Measurements from ENCODE around the gene HIVEP1.
"Not testable (repeated sequence)": the region's sequence is repeated elsewhere in the genome, so short reads cannot be mapped to it uniquely, and the experiment has no call there.

Gene HIVEP1

DNA sequence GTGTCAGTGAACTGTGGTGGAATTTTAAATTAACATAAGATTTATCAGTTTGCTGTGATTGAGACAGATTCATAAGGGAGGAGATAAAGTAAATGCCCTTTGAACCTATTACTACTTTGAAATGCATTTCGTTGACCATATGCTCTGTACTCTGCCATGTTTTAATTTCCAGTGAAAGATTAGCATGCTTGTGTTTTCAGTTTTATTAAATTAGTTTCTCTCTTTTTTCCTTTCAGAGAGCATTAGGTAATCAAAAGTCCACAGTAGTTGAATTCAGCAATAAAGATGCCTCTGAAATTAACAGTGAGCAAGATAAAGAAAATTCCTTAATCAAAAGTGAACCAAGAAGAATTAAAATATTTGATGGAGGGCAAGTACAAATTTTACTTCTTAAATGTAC is 117.4 kb downstream of the HIVEP1 start:
- no peak for DNase-seq

DNA sequence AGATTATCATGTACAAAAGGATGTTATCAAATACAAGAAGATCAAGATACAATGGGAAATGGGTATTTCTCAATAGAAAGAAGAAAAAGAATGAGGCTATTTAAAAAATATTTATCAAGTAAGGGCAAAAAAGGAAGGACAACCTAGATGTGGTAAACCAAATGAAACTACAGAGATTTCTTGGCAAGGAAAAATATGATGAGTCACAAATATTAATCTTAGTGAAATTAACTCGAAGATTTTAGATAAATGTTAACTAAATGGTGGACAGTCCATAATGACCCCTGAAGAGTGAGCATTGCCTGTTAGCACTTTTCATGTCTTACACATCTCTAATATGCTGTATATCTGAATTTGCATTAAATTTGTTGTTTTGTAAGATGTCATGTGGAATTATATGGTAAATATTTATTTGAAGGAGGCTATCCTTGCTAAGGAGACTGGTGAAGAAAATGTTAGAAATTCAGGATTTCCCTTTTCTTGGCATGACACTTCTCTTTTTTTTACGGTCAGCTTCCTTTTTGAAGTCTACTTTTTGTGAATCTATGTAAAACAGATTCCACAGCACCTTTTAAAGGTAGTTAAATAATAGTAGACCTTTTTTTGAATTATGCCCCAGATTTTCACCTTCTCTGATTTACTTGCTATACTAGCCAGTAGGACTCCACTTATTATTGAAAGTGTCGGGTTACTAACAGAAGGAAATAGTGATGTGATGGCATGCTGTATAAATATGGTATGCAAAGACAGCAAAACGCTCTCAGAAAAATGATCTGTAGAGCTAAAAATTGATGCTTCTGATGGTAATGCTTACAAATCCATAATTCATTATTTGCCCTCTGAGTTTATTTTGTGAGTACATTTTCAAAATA is 120.5 kb downstream of the HIVEP1 start:
- no peak for DNase-seq

DNA sequence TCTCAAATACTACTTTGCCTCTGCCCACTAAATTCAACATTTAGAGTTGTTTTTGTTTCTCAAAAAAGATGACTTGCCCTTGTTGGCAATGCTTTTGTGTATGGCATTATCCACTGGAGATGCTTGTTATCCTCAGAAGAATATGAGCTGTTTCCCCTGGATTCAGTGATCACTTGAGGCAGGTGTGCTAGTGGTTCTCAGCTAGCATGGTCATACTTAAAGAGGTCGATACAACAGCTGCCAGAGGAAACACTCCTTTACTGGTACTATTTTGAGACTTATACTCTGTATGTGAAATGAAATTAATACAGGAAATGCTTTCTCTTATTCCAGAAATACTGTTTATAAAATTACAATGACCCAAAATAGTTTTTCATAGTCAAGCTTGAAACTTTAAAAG is 122.5 kb downstream of the HIVEP1 start:
- DNase-seq, result no peak

DNA sequence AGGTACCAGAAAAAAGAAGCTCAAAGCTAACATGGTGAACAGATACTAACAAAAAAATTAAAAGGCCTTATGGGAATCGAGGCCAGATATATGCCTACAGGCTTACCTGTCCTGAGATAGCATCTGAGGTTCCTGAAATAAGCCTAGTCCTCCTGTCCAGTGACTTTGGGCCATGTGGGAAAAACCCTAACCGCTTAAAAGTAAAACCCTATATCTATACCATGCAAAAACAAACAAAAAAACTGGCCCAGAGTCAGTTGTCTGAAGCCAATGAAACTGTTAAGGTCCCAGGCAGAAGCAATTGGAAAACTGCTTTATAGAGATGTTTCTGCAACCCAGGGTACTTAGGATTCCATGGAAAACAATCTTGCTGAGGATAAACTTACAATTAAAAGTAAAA is 122.9 kb downstream of the HIVEP1 start:
- DNase-seq, result no peak

DNA sequence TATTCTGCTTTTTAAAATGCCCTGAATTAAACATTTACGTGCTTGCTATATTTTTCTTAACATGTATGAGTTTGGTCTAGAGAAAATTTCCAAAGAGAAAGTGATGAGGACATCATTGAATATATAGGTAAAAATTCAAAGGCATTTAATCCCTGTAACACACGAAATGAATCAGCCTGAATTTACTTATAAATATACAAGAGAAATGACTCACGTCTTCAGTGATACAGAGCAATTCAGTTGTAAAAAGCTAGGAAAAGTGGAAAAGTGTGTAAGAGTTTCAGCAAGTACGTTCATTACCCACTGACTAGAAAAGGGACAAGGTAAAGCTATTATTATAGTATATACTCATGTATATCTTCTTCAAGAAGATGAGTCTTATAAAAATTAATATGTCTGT is 124.8 kb downstream of the HIVEP1 start:
- no peak for DNase-seq

DNA sequence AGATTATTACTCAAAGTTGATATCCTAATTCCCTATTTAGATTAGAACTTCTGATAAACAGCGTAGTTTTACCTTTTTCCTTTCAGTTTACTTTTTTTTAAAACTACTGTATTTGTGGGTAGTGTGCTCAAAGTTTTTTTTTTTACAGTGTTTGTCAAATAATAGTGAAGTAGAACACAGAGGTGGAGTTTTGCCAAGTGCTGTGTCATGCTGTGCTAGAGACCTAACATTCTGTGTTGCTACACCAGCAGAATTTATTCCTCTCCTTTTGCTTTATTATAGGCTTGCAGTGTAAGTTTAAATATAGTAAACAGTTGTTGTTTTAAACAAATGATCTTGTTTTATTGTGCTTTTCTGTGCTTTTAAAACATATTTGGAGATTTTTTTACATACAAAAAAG is 125.4 kb downstream of the HIVEP1 start:
- DNase-seq, result no peak

DNA sequence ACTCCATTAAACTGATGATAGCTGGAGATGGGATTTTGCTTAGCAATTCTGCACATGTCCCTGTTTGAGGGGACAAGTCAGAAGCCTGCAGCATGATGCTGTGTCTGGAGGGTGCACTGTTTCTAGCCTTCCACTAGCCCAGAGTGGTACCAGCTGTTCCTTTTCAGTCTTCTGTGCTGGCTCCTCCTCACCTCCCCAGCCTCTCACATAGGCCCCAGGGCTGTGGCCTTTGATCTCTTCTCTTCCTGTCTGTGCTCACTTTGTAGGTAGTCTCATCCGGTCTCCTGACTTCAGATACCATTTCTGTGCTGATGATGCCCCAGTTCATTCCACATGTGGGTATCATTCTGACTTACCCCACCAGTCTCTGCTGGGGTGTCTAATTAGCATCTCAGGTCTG is 126.3 kb downstream of the HIVEP1 start:
- no peak for DNase-seq

DNA sequence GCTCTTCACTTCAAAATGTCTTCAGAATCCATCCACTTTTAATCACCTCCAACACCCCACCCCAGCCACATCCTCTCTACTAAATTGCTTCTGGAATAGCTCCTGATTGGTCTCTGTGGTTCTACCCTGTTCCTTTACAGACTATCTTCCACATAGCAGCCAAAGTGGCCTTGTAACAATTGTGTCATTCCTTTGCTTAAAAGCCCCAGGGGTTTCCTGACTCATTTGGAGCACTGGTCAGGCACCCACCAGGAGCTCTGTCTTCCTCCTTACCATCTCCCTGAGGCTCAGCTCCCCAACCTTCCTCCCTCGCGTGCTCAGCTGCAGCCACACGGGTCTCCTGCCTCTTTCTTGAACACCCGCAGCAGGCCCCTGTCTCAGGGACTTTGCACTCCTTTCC is 126.8 kb downstream of the HIVEP1 start:
- no peak for DNase-seq

DNA sequence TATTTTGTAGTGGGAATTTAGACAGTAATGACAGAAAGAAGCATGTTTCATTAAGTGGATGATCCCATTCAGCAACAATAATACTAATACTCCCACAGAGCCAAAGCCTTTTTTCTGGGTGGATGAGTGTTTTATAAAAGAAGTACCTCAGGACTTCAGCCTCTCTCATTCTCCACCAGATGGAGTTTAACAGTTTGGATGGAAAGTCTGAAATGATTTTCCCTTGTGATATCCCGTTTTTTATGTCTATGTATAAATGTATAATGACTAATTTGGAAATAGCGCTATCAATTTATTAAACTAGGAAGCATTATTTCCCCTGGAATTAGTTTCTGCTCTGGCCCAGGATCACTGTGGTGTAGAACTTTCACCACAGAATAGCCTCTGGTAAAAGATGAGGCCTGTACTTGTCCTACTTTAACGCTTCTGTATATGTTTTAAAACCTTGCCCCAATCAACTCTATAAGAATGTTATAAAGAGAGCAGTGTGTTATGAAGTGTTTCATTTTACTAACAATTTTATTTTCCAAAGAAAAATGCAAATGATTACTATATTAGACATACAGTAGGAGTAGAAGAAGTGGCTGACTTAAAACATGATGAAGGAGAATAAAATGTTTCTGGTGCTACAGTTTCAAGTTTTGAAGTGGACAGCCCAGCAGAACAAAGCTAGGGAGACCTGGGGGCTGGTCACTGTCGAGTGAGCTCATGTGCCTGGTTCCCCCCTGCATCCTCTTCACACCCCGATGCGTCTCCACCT is 135.6 kb downstream of the HIVEP1 start:
- no peak for DNase-seq

DNA sequence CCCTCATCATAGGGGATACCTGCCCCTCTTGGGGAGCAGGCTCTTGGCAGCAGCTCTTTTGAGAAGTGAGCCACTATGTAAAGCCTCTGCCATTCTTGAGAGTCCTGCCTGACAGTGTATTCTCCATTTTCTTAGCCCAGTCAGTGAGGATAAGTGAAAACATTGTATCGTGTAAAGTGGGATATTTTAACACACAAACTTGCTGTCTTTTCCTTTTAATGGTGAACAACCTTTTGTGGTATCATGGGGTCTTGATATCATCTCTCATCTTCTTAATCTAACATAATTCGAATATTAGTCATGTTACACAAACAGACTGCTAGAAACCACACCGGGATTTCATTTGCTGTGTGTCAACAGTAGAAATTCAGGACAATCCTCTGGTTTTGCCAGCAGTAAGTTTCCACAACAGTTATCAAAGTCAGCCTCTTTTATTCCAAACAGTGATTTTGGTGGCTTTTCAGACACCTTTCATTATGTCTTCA is 136.2 kb downstream of the HIVEP1 start:
- DNase-seq, result no peak

DNA sequence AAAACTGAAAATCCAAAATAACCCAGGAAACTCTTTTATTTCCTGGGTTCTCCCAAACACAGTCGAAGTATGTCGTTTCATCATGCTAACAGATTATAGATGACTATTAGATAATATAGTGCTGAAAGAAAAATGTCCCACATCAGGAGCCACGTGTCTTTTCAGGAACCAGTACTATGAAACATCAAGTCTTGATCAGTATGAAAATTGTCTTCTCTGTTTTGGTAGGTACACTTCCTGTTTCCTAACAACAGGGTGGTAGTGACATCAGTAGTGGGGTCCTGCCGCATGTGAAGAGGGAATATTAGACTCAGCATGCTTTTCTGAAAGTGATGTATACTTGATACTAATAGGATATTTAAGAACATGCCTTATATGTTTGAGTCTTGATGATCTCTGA is 136.7 kb downstream of the HIVEP1 start:
- no peak for DNase-seq

DNA sequence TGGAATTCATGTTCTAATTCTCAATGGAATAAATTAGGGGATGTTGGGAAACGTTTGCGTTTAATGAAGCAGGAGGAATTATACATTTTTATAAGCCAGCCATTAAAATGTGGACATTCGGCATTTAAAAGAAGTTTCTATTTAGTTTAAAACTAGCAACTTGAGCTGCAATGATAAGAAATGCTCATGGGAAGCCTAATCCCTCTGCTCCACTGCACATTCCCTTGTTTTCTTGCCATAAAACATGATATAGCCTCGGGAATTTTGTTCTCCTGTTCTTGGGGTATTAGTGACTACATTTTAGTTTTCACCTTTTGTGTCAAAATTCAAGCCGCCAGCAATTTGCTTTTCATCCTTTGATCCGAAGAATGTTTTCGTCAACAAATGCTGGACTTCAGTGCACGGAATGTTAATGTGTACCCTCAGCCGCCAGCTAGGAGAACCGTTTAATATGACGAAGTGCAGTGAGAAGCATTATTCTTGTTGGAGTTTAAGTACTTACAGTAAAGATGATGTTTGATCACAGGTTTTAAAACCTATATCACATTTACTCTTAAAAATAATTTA is 137.9 kb downstream of the HIVEP1 start:
- DNase-seq, result no peak

DNA sequence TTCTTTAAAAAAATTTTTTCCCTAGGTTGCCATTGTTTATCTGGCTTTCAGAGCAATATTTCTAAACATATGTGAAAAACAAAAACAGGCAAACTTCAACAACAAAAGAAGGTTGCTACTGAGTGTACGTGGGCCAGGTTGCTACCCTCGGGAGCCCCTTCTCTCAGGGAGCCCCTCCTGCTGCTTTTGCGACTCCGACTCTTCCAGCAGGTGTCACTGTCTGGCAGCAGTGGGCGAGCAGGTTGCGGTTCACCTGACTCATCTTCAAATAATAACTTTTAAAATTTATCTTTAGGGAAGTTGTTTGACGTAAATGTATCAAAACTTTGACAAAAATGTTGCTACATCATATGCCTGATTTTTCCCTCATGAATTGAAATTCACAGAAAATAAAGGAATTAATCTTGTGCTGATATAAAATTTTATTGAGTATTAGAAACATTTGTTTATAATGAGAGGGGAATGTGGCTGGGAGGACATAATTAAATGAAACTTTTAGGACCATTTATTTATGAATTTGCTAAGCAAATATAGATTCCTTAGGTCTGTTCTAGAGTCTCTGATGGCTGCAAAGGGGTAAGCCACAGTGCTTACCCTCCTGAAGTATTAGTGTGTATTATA is 138.8 kb downstream of the HIVEP1 start:
- DNase-seq, result no peak

DNA sequence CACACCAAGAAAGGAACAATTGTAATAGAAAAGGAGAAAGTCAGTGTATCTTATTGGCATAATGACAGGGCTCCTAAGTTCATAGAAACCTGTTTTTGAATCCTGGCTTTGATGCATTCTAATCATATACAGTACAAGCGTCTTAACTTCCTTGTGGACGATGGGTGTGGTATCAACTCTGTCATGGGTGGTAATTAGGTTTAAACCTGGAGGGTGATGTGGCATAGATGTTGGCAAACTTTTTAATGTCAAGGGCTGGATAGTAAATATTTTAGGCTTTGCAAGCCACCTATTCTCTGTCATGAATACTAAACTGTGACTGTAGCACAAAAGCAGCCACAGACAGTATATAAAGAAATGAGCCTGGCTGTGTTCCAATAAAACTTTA is 139.3 kb downstream of the HIVEP1 start:
- no peak for DNase-seq

DNA sequence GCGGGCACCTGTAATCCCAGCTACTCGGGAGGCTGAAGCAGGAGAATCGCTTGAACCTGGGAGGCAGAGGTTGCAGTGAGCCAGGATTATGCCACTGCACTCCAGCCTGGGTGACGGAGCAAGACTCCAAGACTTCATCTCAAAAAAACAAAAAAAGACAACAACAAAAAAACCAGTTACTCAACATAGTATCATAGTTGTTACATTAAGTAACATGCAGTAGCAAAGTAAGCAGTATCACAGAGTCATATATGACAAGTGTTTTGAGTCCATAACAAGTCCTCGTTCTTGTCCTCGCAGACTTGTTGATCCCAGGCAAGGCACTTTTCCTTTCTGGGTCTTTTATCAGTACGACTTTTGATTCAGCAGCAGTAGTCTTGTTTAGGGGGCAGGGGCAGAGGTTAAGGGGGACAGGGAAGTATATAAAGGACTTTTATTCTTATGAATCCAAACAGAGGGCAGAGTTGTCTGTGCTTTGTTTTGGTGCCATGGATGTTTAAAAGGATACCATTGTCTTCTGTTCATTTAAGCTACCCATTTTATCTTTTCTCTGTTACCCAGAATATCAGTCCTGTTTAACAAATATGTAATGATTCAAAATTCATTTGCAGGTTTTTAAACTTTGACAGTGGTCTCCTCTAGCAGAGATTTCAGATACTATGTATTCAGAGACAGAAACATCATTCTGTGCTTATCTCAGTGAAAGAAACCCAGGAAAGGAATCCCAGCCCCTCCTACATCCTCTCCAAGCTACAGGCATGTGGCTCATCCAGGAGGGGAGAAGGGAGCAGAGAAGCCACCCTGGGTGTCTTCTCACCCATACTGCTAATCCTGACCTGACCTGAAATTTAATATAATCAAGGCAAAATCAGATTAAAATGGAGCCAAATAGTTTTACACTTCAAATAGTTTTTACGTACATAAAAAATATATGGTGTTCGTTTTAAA is 140.2 kb downstream of the HIVEP1 start:
- no peak for DNase-seq

DNA sequence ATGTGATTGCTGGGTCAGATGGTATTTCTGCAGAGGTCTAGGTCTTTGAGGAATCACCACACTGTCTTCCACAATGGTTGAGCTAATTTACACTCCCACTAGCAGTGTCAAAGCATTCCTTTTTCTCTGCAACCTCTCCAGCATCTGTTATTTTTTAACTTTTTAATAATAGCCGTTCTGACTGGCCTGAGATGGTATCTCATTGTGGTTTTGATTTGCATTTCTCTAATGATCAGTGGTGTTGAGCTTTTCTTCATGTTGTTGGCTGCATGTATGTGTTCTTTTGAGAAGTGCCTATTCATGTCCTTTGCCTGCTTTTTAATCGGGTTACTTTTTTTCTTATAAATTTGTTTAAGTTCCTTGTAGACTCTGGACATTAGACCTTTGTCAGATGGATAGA is 143.7 kb downstream of the HIVEP1 start:
- not testable (repeated sequence) for DNase-seq

DNA sequence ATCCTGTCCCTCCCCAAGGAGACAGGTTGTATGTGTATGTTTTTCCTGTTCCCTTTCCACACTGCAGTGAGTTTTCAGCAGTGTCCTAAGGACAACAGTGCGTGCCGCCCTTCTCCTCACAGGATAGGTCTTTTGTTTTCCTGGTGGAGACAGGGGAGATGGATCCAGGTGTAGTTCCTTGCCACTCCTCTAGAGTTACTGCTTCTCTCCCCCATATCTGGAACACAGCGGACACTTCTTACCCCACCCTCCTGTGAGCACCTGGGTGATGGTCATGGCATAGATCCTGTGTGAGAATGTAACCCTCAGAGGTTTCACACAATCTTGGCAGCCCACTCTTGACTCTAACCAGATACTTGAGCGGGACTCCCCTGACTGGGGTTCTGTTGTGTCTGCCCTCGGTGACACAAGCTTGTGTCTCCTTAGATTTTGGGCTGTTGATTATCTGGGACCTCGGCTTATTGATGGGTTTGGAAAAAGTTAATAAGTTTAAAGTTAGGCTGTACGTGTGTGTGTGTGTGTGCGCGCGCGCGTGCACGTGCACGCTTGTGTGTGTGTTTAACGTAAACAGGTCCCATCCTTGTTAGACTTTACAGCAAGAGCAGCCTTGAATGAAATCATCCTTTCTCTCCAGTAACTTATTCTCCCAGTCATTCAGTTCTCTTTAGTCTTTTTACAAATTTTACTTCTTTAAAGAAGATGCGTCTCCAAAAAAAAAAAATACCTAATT is 146.7 kb downstream of the HIVEP1 start:
- DNase-seq, result no peak

DNA sequence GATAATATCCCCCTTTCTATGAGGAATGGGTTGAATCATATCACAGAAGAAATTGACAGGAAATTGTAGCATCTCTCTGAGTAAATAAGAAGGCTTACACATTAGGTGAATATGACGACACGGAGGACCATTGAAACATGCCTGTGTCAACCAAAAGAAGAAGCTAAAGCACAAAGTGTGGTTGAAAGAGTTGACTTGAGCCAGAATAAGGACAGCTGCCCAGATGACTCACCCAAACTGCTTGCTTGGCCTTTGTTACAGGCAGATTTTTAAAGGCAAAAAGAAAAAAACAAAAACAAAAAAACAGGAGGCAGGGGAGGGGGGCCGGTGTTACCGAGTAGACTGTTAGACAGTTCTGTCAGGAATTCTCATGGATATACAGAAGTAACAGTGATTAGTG is 148.2 kb downstream of the HIVEP1 start:
- DNase-seq, result no peak

DNA sequence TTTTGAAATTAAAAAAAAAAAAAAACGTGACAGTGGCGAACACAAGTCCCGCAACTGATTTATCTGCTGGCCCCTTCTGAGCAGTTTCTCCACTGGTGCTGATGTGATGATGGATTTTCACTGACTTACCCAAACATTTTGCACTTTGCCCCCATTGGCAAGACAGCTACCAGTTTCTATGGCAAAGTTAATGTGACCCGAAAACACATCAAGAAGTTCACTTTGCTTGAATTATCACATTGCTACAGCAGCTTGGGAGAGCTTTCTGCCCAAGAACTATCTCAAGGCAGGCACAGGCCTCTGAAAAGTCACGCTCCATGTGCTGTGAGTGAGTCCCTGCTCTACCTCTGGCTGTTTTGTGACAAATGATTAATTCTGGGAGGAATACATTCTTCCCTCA is 150.1 kb downstream of the HIVEP1 start:
- DNase-seq, result no peak

DNA sequence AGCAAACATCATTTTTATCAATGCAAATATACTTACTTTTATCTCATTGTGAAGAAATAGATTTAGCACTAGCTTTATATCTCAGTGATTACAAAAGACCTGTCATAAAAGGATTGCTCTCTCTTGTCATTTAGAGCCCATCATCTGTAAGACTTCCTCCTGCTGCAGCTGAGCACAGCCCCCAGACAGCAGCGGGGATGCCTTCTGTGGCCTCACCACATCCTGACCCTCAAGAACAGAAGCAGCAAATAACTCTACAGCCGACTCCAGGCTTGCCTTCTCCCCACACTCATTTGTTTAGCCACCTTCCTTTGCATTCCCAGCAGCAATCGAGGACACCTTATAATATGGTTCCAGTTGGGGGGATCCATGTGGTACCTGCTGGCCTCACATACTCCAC is 151.0 kb downstream of the HIVEP1 start:
- no peak for DNase-seq

DNA sequence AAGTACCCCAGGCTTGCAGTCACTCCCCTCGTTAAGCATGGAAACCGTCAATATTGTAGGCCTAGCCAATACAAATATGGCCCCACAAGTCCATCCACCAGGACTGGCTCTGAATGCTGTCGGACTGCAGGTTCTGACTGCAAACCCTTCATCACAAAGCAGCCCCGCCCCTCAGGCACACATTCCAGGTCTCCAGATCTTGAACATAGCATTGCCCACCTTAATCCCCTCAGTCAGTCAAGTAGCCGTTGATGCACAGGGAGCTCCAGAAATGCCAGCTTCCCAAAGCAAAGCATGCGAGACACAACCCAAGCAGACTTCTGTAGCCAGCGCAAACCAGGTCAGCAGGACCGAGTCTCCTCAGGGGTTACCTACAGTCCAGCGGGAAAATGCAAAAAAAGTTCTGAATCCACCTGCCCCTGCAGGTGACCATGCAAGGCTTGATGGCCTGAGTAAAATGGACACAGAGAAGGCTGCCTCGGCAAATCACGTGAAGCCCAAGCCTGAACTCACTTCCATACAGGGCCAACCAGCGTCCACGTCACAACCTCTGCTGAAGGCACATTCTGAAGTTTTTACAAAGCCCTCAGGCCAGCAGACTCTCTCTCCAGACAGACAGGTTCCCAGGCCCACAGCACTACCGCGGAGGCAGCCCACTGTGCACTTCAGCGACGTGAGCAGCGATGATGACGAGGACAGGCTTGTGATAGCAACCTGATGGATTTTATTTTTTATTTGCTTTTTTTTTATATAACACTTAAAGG is 151.8 kb downstream of the HIVEP1 start:
- DNase-seq, result no peak
